H1 (cell line): Measurements from ENCODE around the gene ELL2. TPM values are rescaled to one million over a fixed set of nuclear protein-coding genes. Genes with fewer than 3 reads are reported as not detected.

Experiments
- RNF2 ChIP-seq: fragments of 200-900, 300-1000 bp; sonication (generic); IDR thresholded peaks from 2 replicates; pipeline ENCODE4 v1.7.1; 2016; ENCODE audit warnings: borderline replicate concordance, low read depth, mild to moderate bottlenecking, antibody characterized with exemption, low read length; ENCODE audit not compliant: poor library complexity, severe bottlenecking; ENCODE audit errors: missing control alignments
- polyA plus RNA-seq, 7 experiments: library from polyadenylated mRNA; depleted of rRNA in 3 of 7; stranded (reverse) in 5 of 7; unstranded in 2 of 7; fragments of >200 nt in 5 of 7; fragments of 200-250 nt in 2 of 7; gene quantifications; 1 replicate in 5 of 7; 2 replicates in 1 of 7; 4 replicates in 1 of 7; pipeline versions ENCODE4 v1.2.1 to v1.2.3, GENCODE V29; 2011 to 2013; ENCODE audit warnings: missing spikeins in 2 of 7, mixed read lengths in 2 of 7
- total RNA-seq: library from RNA; stranded (reverse); fragmentation: NEBNext Ultra II Directional; extraction: Animal tissue kit (Norgen Biotek cat#: 25700); gene quantifications from 2 replicates; pipeline ENCODE4 v1.2.1, GENCODE V29; 2021

ELL2 gene
- total and polyA plus RNA-seq, 2 of the 8 experiments (the other 6 are each of a cell fraction or from before 2014, with no cell fraction given), result 6.3 to 29.4 TPM

DNA sequence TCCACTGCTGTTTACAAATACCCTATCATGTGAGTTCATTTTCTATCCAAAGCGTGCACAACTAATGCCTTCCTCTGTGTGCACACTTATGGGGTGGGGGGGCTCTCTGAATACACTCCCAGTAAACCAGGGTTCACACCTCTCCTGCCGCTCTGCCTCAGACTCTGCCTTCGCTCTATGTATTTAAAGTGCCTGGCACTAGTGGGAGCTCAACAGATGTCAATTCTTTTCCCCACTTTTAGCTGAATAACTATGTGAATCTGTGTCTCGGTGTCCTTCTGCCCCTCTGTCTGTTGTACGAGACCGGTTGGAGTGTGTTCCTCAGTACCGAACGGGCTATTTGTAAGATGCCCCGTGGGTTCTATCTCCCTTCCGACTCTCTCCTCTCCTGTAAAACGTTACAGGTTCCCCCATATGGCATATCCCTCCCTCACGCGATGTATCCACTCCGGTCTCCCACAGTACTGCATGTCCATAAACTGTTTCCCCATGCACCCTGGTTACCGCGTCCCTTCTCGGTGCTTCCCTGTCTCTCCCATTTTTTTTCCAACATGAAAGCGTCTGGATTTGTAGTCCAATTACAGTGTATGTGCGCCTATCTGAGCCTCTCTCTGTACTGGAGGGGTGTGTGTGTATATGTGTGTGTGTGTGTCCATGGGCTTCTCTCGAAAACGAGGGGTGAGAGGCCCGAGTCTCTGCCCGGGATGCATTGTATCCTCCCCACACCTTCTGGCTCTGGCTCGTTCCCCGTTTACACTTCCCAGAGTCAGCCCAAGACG, 1.6 kb downstream of the ELL2 start (continued):
- no peak for TF ChIP-seq RNF2
